ENCODE measurements around the gene SEMA4B.

DNA sequence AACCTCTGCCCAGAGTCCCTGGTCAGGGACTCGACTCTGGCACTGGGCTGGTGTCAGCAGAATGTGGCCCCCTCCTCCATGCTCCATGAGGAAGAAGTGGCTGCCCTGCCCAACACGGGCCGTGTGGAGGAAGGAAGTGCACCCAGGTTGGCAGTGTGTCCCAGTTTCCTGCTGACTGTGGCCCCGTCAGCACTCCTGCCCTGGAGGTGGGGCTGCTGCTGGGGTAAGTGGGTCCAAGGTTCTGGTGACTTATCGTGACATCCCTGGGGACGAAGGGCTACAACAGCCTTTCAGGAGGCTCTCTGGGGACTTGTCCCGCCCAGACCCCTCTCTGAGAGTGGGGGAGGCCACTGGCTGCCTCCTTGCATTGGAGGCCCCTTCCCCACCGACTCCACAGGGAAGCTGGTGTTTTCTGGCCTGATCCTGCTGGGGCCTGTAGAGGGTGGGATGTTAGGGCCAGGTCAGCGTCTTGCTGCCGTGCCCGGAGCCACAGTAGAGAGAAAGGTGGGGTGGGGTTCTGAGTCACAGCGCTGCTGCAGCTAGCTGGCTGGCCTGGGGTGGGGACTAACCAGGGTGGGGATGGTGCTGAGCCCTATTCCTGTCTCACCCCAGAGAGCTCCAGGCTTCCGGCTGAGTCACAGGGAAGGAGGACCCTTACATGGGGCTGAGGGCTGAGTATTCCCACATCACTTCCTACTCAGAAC lies 10.5 kb downstream of the SEMA4B start:
- TF ChIP-seq, protein P1, sequence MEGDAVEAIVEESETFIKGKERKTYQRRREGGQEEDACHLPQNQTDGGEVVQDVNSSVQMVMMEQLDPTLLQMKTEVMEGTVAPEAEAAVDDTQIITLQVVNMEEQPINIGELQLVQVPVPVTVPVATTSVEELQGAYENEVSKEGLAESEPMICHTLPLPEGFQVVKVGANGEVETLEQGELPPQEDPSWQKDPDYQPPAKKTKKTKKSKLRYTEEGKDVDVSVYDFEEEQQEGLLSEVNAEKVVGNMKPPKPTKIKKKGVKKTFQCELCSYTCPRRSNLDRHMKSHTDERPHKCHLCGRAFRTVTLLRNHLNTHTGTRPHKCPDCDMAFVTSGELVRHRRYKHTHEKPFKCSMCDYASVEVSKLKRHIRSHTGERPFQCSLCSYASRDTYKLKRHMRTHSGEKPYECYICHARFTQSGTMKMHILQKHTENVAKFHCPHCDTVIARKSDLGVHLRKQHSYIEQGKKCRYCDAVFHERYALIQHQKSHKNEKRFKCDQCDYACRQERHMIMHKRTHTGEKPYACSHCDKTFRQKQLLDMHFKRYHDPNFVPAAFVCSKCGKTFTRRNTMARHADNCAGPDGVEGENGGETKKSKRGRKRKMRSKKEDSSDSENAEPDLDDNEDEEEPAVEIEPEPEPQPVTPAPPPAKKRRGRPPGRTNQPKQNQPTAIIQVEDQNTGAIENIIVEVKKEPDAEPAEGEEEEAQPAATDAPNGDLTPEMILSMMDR (IDR thresholded peaks at IDR 0.05; ENCODE audit: low read depth, low read length): no peak
- no peak for TF ChIP-seq EZH2phosphoT487 (IDR thresholded peaks at IDR 0.05; ENCODE audit: low read depth)

All from OCI-LY3 (cell line).